A673 (cell line): ENCODE results near the gene CAPN8. TPM values are rescaled to one million over a fixed set of nuclear protein-coding genes. Genes with fewer than 3 reads are reported as not detected.

Source experiments
- BruUV-seq: library from RNA; stranded (reverse); fragments of 400-500 nt; replicated peaks from 2 replicates; lab custom pipeline; 2021; lab: Mats Ljungman, UMichigan
- CTCF ChIA-PET: fragments of 300-600 bp; sonication (Branson Sonifier 250); formaldehyde crosslinking; loops from one replicate; lab custom pipeline; 2022; ENCODE audit warnings: antibody characterized with exemption; lab: Charles Lee
- POLR2A ChIA-PET: fragments of 300-600 bp; sonication (Branson Sonifier 250); formaldehyde crosslinking; loops from one replicate; lab custom pipeline; 2022; ENCODE audit warnings: antibody characterized with exemption; ENCODE audit not compliant: low non-redundant PET; lab: Charles Lee
- DNase-seq: peaks from one replicate; pipeline ENCODE4 v3.0.0-alpha.2; 2015; ENCODE audit warnings: low spot score
- H3K27ac ChIP-seq: fragments of 200-600 bp; sonication (generic); 2 replicates; pipeline ENCODE4 v1.5.1; 2016; ENCODE audit warnings: mixed run types, low read depth, mild to moderate bottlenecking, mixed read lengths, antibody characterized with exemption, low read length; ENCODE audit not compliant: poor library complexity, severe bottlenecking
- H3K27me3 ChIP-seq: fragments of 200-600 bp; sonication (generic); replicated peaks from 2 replicates; pipeline ENCODE4 v1.6.1; 2017; ENCODE audit warnings: mixed run types, low read depth, mild to moderate bottlenecking, mixed read lengths, antibody characterized with exemption, low read length; ENCODE audit not compliant: insufficient read depth, poor library complexity
- H3K36me3 ChIP-seq: fragments of 200-600 bp; sonication (generic); 2 replicates; pipeline ENCODE4 v1.6.1; 2016; ENCODE audit warnings: mixed run types, mild to moderate bottlenecking, mixed read lengths, antibody characterized with exemption, low read length; ENCODE audit not compliant: insufficient read depth, poor library complexity, severe bottlenecking
- H3K4me1 ChIP-seq: fragments of 200-600 bp; sonication (generic); 2 replicates; pipeline ENCODE4 v1.6.1; 2017; ENCODE audit warnings: mixed run types, mild to moderate bottlenecking, mixed read lengths, antibody characterized with exemption, low read length; ENCODE audit not compliant: insufficient read depth, poor library complexity, severe bottlenecking
- H3K4me3 ChIP-seq: fragments of 200-600 bp; sonication (generic); 2 replicates; pipeline ENCODE4 v1.5.1; 2016; ENCODE audit warnings: low read depth, mixed run types, mild to moderate bottlenecking, mixed read lengths, low read length; ENCODE audit not compliant: poor library complexity, severe bottlenecking
- H3K9me3 ChIP-seq: fragments of 200-600 bp; sonication (generic); 2 replicates; pipeline ENCODE4 v1.6.1; 2016; ENCODE audit warnings: mixed run types, low read depth, mild to moderate bottlenecking, mixed read lengths, antibody characterized with exemption, low read length; ENCODE audit not compliant: poor library complexity, severe bottlenecking
- EZH2 ChIP-seq: fragments of 200-600 bp; sonication (generic); IDR thresholded peaks from 2 replicates; pipeline ENCODE4 v1.6.1; 2017; ENCODE audit warnings: borderline replicate concordance, low read depth, mild to moderate bottlenecking, mixed read lengths, antibody characterized with exemption, low read length; ENCODE audit not compliant: poor library complexity, severe bottlenecking
- intact Hi-C: fragments of 100-400 bp; cut with micrococcal nuclease; formaldehyde crosslinking; loops from one replicate; pipeline ENCODE4 v1.10.0; 2022; ENCODE audit not compliant: unreplicated experiment
- total RNA-seq: library from RNA; stranded (reverse); gene quantifications from 2 replicates; pipeline ENCODE4 v1.2.3, GENCODE V29; 2021
- TF ChIP-seq, protein P1 (sequence below): fragments of 300-800, 200-600 bp; sonication (generic); conservative IDR thresholded peaks from 2 replicates; pipeline ENCODE4 v1.5.1; 2017; ENCODE audit warnings: low read depth, mild to moderate bottlenecking, antibody characterized with exemption, low read length, moderate library complexity, mixed read lengths

Gene CAPN8
- total RNA-seq, 1 experiment from 2014 or later = not detected

DNA sequence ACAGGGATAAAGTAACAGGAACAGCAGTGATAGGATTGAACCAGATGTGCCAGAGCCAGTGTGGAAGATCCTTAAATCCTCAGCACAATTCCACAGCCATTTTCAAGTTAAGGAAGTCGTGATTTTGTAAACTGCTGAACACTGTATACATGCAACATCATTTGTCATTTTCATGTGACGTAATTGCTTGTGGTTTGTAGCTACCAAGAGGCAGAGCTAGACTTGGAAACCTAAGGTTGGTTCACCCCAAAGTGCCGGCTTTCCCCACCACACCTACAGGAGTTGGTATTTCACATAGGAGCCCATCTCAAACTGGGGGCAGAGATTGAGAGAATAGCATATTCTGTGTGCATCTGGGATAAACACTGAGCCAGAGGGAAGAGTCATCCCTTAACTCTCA lies 113.9 kb downstream of the CAPN8 start:
- TF ChIP-seq, protein P1, sequence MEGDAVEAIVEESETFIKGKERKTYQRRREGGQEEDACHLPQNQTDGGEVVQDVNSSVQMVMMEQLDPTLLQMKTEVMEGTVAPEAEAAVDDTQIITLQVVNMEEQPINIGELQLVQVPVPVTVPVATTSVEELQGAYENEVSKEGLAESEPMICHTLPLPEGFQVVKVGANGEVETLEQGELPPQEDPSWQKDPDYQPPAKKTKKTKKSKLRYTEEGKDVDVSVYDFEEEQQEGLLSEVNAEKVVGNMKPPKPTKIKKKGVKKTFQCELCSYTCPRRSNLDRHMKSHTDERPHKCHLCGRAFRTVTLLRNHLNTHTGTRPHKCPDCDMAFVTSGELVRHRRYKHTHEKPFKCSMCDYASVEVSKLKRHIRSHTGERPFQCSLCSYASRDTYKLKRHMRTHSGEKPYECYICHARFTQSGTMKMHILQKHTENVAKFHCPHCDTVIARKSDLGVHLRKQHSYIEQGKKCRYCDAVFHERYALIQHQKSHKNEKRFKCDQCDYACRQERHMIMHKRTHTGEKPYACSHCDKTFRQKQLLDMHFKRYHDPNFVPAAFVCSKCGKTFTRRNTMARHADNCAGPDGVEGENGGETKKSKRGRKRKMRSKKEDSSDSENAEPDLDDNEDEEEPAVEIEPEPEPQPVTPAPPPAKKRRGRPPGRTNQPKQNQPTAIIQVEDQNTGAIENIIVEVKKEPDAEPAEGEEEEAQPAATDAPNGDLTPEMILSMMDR = no peak
- no peak for TF ChIP-seq EZH2

GRCh38 chr1:223549740-223550139 lies 115.8 kb downstream of the CAPN8 start:
- TF ChIP-seq EZH2 = no peak
- TF ChIP-seq, protein P1 = no peak
- intact Hi-C loops = no loop called here
- ChIA-PET CTCF (no interaction called here), POLR2A (no interaction called here)
- no peaks in the 10 kb centered on the region for H3K27me3 ChIP-seq
- H3K9me3 ChIP-seq = no peaks in the 10 kb centered on the region
- no peak overlapping the region for H3K27ac ChIP-seq
- H3K36me3 ChIP-seq = no peaks in the 10 kb centered on the region
- DNase-seq = no peak
- H3K4me1 ChIP-seq = no peaks in the 10 kb centered on the region
- no peak overlapping the region for H3K4me3 ChIP-seq
- no TSS peak for BruUV-seq

More for the DNA sequence above, 113.9 kb downstream of the CAPN8 start:
- CTCF ChIA-PET = no interaction called here
- H3K27me3 ChIP-seq = no peaks in the 10 kb centered on the region
- no peaks in the 10 kb centered on the region for H3K36me3 ChIP-seq
- H3K27ac ChIP-seq = no peak overlapping the region
- DNase-seq = no peak
- POLR2A ChIA-PET = interaction anchor here (0.6 kb wide), 1 partner anchor 64 kb away, joined by 3 read pairs; no protein-coding TSS in a partner anchor
- intact Hi-C loops = no loop called here
- H3K4me1 ChIP-seq = no peaks in the 10 kb centered on the region
- no TSS peak for BruUV-seq
- no peaks in the 10 kb centered on the region for H3K9me3 ChIP-seq
- H3K4me3 ChIP-seq = no peak overlapping the region

- no peak for DNase-seq
- POLR2A ChIA-PET = no interaction called here
- Histone ChIP-seq H3K27me3 (no peaks in the 10 kb centered on the region), H3K27ac (no peak overlapping the region), H3K36me3 (no peaks in the 10 kb centered on the region), H3K9me3 (no peaks in the 10 kb centered on the region), H3K4me1 (no peaks in the 10 kb centered on the region), H3K4me3 (no peak overlapping the region)
- TF ChIP-seq EZH2 = no peak
- no TSS peak for BruUV-seq
- intact Hi-C loops = no loop called here
- CTCF ChIA-PET = no interaction called here
Measured at GRCh38 chr1:223547316-223548114, 118.0 kb downstream of the CAPN8 start.
